Natural killer cell (primary cell): ENCODE measurements around the gene ERN1. TPM values are rescaled to one million over a fixed set of nuclear protein-coding genes. Genes with fewer than 3 reads are reported as not detected.

Experiments used
- ATAC-seq, 3 donors: fragments of 150-1000 bp in 2 of 3; fragments of 200-7000 bp in 1 of 3; cut with Tn5 transposase; 1 replicate in 1 of 3; 2 replicates in 2 of 3; pipeline ENCODE4 v1.10.0; 2021; ENCODE audit warnings: mild to moderate bottlenecking in 2 of 3, moderate library complexity in 2 of 3
- DNase-seq, 2 donors: peaks; one replicate each; pipeline versions ENCODE4 v3.0.0 to v3.0.0-alpha.2; 2013 to 2021; ENCODE audit warnings: mixed read lengths in 1 of 2
- H3K27ac ChIP-seq: one replicate; pipeline ENCODE4 v1.5.1; 2013; ENCODE audit warnings: mild to moderate bottlenecking, low read length
- H3K27me3 ChIP-seq: one replicate; pipeline ENCODE4 v1.6.1; 2013; ENCODE audit warnings: low read length; ENCODE audit not compliant: control insufficient read depth, insufficient read depth
- H3K36me3 ChIP-seq: one replicate; pipeline ENCODE4 v1.6.1; 2013; ENCODE audit warnings: low read length; ENCODE audit not compliant: control insufficient read depth, insufficient read depth
- H3K4me1 ChIP-seq: one replicate; pipeline ENCODE4 v1.6.1; 2013; ENCODE audit warnings: low read length; ENCODE audit not compliant: control insufficient read depth, insufficient read depth
- H3K4me3 ChIP-seq: one replicate; pipeline ENCODE4 v1.5.1; 2013; ENCODE audit warnings: low read length
- H3K9me3 ChIP-seq: one replicate; pipeline ENCODE4 v1.6.1; 2013; ENCODE audit warnings: low read length; ENCODE audit not compliant: control insufficient read depth, insufficient read depth
- H3K27ac Mint-ChIP-seq, 2 donors: one replicate each; pipeline ENCODE4 v1.8.0; 2022; ENCODE audit warnings: mild to moderate bottlenecking in 2 of 2, mixed read lengths in 2 of 2, moderate library complexity in 1 of 2
- H3K27me3 Mint-ChIP-seq, 2 donors: one replicate each; pipeline ENCODE4 v1.8.0; 2022; ENCODE audit warnings: low read depth in 2 of 2, mixed read lengths in 2 of 2
- H3K36me3 Mint-ChIP-seq: one replicate; pipeline ENCODE4 v1.8.0; 2022; ENCODE audit warnings: mixed read lengths
- H3K4me1 Mint-ChIP-seq, 2 donors: one replicate each; pipeline ENCODE4 v1.8.0; 2022; ENCODE audit warnings: mixed read lengths in 2 of 2
- H3K4me3 Mint-ChIP-seq: one replicate; pipeline ENCODE4 v1.8.0; 2022; ENCODE audit warnings: mild to moderate bottlenecking, moderate library complexity, mixed read lengths
- H3K9me3 Mint-ChIP-seq, 2 donors: one replicate each; pipeline ENCODE4 v1.8.0; 2022; ENCODE audit warnings: mixed read lengths in 2 of 2
- CTCF ChIP-seq: fragments of 200-600 bp; IDR thresholded peaks from one replicate; pipeline ENCODE4 v1.8.0; 2022; ENCODE audit warnings: antibody characterized with exemption
- WGBS: methylation state at CpG from one replicate; pipeline ENCODE4 v1.1.7; 2013; ENCODE audit warnings: missing lambda C conversion rate; ENCODE audit not compliant: insufficient coverage; 5-methylcytosine and 5-hydroxymethylcytosine counted together
- intact Hi-C: fragments of 100-400 bp; cut with micrococcal nuclease; formaldehyde crosslinking; loops from one replicate; pipeline ENCODE4 v1.14.2; 2022
- total RNA-seq, 4 donors: library from RNA; stranded (reverse); fragments of 120-200 nt in 1 of 4; gene quantifications; one replicate each; pipeline versions ENCODE4 v1.2.3 to v1.2.4, GENCODE V29; 2013 to 2022

Gene ERN1
- total RNA-seq, 3 donors from 2014 or later (not counting 1 experiment from before 2014, with no cell fraction given), result 52.9 to 90.5 (median 67.2) TPM

- ATAC-seq (no peak), DNase-seq (no peak)
- TF ChIP-seq CTCF, result no peak
- H3K4me3 Mint-ChIP-seq, result peak overlapping the region; percentile 21
- peaks cover 7% of the 10 kb centered on the region for H3K36me3 Mint-ChIP-seq
- Histone ChIP-seq H3K27ac (no peak overlapping the region), H3K36me3 (peaks cover 16% of the 10 kb centered on the region), H3K27me3 (no peaks in the 10 kb centered on the region), H3K4me3 (no peak overlapping the region), H3K4me1 (peaks cover 20% of the 10 kb centered on the region), H3K9me3 (no peaks in the 10 kb centered on the region)
- no peaks in the 10 kb centered on the region for H3K27me3 Mint-ChIP-seq
- peak overlapping the region in 1 of 2 donors; percentile 19 for H3K27ac Mint-ChIP-seq
- H3K9me3 Mint-ChIP-seq, result no peaks in the 10 kb centered on the region
- intact Hi-C loops, result loop anchor here (5.0 kb wide), 1 partner anchor 231 kb away; the partner anchor contains the start of gene GH1
- H3K4me1 Mint-ChIP-seq, result peaks cover 0 to 8% of the 10 kb centered on the region in 2 donors
- 92% methylated on average over 8 of the region's 8 CpGs for WGBS
Observed at GRCh38 chr17:64148017-64148631, 18.2 kb upstream of the ERN1 start.

GRCh38 chr17:64147110-64148016 is 17.4 kb upstream of the ERN1 start:
- no peaks in the 10 kb centered on the region for H3K36me3 Mint-ChIP-seq
- no peak overlapping the region for H3K27ac ChIP-seq
- H3K36me3 ChIP-seq, result peaks cover 11% of the 10 kb centered on the region
- H3K4me3 Mint-ChIP-seq, result no peak overlapping the region
- peaks cover 0 to 8% of the 10 kb centered on the region in 2 donors for H3K4me1 Mint-ChIP-seq
- intact Hi-C loops, result loop anchor here (5.0 kb wide), 1 partner anchor 230 kb away; the partner anchor contains the start of gene GH1
- H3K27me3 Mint-ChIP-seq, result no peaks in the 10 kb centered on the region
- H3K4me3 ChIP-seq, result no peak overlapping the region
- no peak for DNase-seq
- H3K27me3 ChIP-seq, result no peaks in the 10 kb centered on the region
- no peaks in the 10 kb centered on the region for H3K9me3 Mint-ChIP-seq
- ATAC-seq, result no peak
- H3K4me1 ChIP-seq, result peaks cover 20% of the 10 kb centered on the region
- TF ChIP-seq CTCF, result no peak
- 50% methylated on average over 9 of the region's 15 CpGs for whole genome bisulfite sequencing
- H3K27ac Mint-ChIP-seq, result no peak overlapping the region
- H3K9me3 ChIP-seq, result no peaks in the 10 kb centered on the region

GRCh38 chr17:64146418-64147109 is 16.6 kb upstream of the ERN1 start:
- 2% methylated on average over 34 of the region's 34 CpGs for WGBS
- Mint-ChIP-seq H3K27ac (no peak overlapping the region), H3K4me3 (no peak overlapping the region), H3K9me3 (no peaks in the 10 kb centered on the region), H3K4me1 (peaks cover 0 to 8% of the 10 kb centered on the region in 2 donors), H3K27me3 (no peaks in the 10 kb centered on the region), H3K36me3 (no peaks in the 10 kb centered on the region)
- intact Hi-C loops, result loop anchor here (5.0 kb wide), 1 partner anchor 229 kb away; the partner anchor contains the start of gene GH1
- Histone ChIP-seq H3K36me3 (peaks cover 8% of the 10 kb centered on the region), H3K4me3 (peak overlapping the region; percentile 62), H3K27ac (peak overlapping the region; percentile 87), H3K27me3 (no peaks in the 10 kb centered on the region), H3K4me1 (peaks cover 20% of the 10 kb centered on the region), H3K9me3 (no peaks in the 10 kb centered on the region)
- ATAC-seq (peak in 1 of 3 donors; percentile 1), DNase-seq (peak in 1 of 2 donors; percentile 72)
- no peak for TF ChIP-seq CTCF
